Activated naive CD4-positive, alpha-beta T cell (primary cell): ENCODE measurements around the gene WFDC8.
"Not testable (repeated sequence)": the region's sequence is repeated elsewhere in the genome, so short reads cannot be mapped to it uniquely, and the experiment has no call there.

Source experiments
- DNase-seq, 4 experiments: peaks; one replicate each; lab custom pipeline; 2025; lab: John Stamatoyannopoulos, UW

The WFDC8 gene

GRCh38 chr20:45579184-45579583, at the start of gene WFDC8:
TSS of gene WFDC8 (minus strand) at chr20:45579284. CDS start at chr20:45579247, 37 bp downstream.
- no peak for DNase-seq

GRCh38 chr20:45626540-45626939, 47.5 kb upstream of the WFDC8 start:
- DNase-seq: no peak

GRCh38 chr20:45621593-45621992, 42.5 kb upstream of the WFDC8 start:
- no peak for DNase-seq

GRCh38 chr20:45617591-45617990, 38.5 kb upstream of the WFDC8 start:
- no peak for DNase-seq

GRCh38 chr20:45612314-45612713, 33.2 kb upstream of the WFDC8 start:
- no peak for DNase-seq

GRCh38 chr20:45611054-45611453, 32.0 kb upstream of the WFDC8 start:
- no peak for DNase-seq

- no peak for DNase-seq
Measured at GRCh38 chr20:45607810-45608209, 28.7 kb upstream of the WFDC8 start.

- no peak for DNase-seq
Measured at GRCh38 chr20:45595235-45595634, 16.2 kb upstream of the WFDC8 start.

GRCh38 chr20:45593498-45593897, 14.4 kb upstream of the WFDC8 start:
- DNase-seq: no peak

- DNase-seq: no peak
Measured at GRCh38 chr20:45592574-45593189, 13.6 kb upstream of the WFDC8 start.

- no peak for DNase-seq
Measured at GRCh38 chr20:45589725-45590124, 10.6 kb upstream of the WFDC8 start.

GRCh38 chr20:45588800-45589199, 9.7 kb upstream of the WFDC8 start:
- no peak for DNase-seq

- not testable (repeated sequence) for DNase-seq
Measured at GRCh38 chr20:45585986-45586385, 6.9 kb upstream of the WFDC8 start.

GRCh38 chr20:45584294-45584693, 5.2 kb upstream of the WFDC8 start:
- DNase-seq: not testable (repeated sequence)

- no peak for DNase-seq
Measured at GRCh38 chr20:45583502-45583901, 4.4 kb upstream of the WFDC8 start.

- DNase-seq: no peak
Measured at GRCh38 chr20:45581702-45582101, 2.6 kb upstream of the WFDC8 start.

- DNase-seq: no peak
Measured at GRCh38 chr20:45578231-45578630, 853 bp downstream of the WFDC8 start.

GRCh38 chr20:45576995-45577394, 2.1 kb downstream of the WFDC8 start:
- DNase-seq: no peak

- DNase-seq: no peak
Measured at GRCh38 chr20:45575931-45576330, 3.2 kb downstream of the WFDC8 start.

- not testable (repeated sequence) for DNase-seq
Measured at GRCh38 chr20:45569650-45570049, 9.4 kb downstream of the WFDC8 start.

- DNase-seq: no peak
Measured at GRCh38 chr20:45564760-45565276, 14.3 kb downstream of the WFDC8 start.

GRCh38 chr20:45555198-45555597, 23.9 kb downstream of the WFDC8 start:
- DNase-seq: no peak

- DNase-seq: no peak
Measured at GRCh38 chr20:45552456-45552855, 26.6 kb downstream of the WFDC8 start.

- DNase-seq: no peak
Measured at GRCh38 chr20:45550765-45551164, 28.3 kb downstream of the WFDC8 start.
